Trophoblast cell (in vitro differentiated cells and primary cell): Measurements from ENCODE around the gene LCE5A.

Source experiments
- DNase-seq, 2 donors: peaks; one replicate each; pipeline ENCODE4 v3.0.0-alpha.2; 2016
- H2AFZ ChIP-seq: 2 replicates; pipeline ENCODE4 v1.6.1; 2013; ENCODE audit warnings: low read length, moderate library complexity, mild to moderate bottlenecking; ENCODE audit not compliant: insufficient read depth, poor library complexity
- H2AK5ac ChIP-seq: 2 replicates; pipeline ENCODE4 v1.6.1; 2013; ENCODE audit warnings: mild to moderate bottlenecking, low read length
- H2BK120ac ChIP-seq: 2 replicates; pipeline ENCODE4 v1.6.1; 2013; ENCODE audit warnings: low read length, mild to moderate bottlenecking, moderate library complexity; ENCODE audit not compliant: insufficient read depth, poor library complexity
- H2BK12ac ChIP-seq: 2 replicates; pipeline ENCODE4 v1.6.1; 2013; ENCODE audit warnings: mild to moderate bottlenecking, low read length, moderate library complexity
- H2BK5ac ChIP-seq: 2 replicates; pipeline ENCODE4 v1.6.1; 2013; ENCODE audit warnings: low read length, low read depth, moderate library complexity, mild to moderate bottlenecking; ENCODE audit not compliant: poor library complexity
- H3K14ac ChIP-seq: 2 replicates; pipeline ENCODE4 v1.6.1; 2013; ENCODE audit warnings: mild to moderate bottlenecking, low read length
- H3K18ac ChIP-seq: 2 replicates; pipeline ENCODE4 v1.6.1; 2013; ENCODE audit warnings: mild to moderate bottlenecking, low read length
- H3K23ac ChIP-seq: 2 replicates; pipeline ENCODE4 v1.6.1; 2013; ENCODE audit warnings: low read length
- H3K27ac ChIP-seq: 2 replicates; pipeline ENCODE4 v1.5.1; 2013; ENCODE audit warnings: low read depth, mild to moderate bottlenecking, inconsistent platforms, low read length, moderate library complexity
- H3K27me3 ChIP-seq: 2 replicates; pipeline ENCODE4 v1.6.1; 2013; ENCODE audit warnings: inconsistent platforms, mild to moderate bottlenecking, low read length, moderate library complexity; ENCODE audit not compliant: insufficient read depth
- H3K36me3 ChIP-seq, 2 experiments: 1 replicate in 1 of 2; 2 replicates in 1 of 2; pipeline ENCODE4 v1.6.1; 2013; ENCODE audit warnings: low read length in 2 of 2, mild to moderate bottlenecking in 2 of 2, moderate library complexity in 1 of 2; ENCODE audit not compliant: insufficient read depth in 2 of 2, control insufficient read depth in 1 of 2
- H3K4ac ChIP-seq: 2 replicates; pipeline ENCODE4 v1.6.1; 2013; ENCODE audit warnings: low read depth, mild to moderate bottlenecking, low read length, moderate library complexity
- H3K4me1 ChIP-seq, 2 experiments: 1 replicate in 1 of 2; 2 replicates in 1 of 2; pipeline ENCODE4 v1.6.1; 2013; ENCODE audit warnings: low read length in 2 of 2, mild to moderate bottlenecking in 2 of 2, moderate library complexity in 1 of 2; ENCODE audit not compliant: insufficient read depth in 2 of 2, control insufficient read depth in 1 of 2
- H3K4me2 ChIP-seq: 2 replicates; pipeline ENCODE4 v1.6.1; 2013; ENCODE audit warnings: inconsistent platforms, mild to moderate bottlenecking, low read length, moderate library complexity
- H3K4me3 ChIP-seq: 2 replicates; pipeline ENCODE4 v1.5.1; 2013; ENCODE audit warnings: mild to moderate bottlenecking, low read depth, low read length, inconsistent platforms
- H3K79me1 ChIP-seq: one replicate; pipeline ENCODE4 v1.6.1; 2013; ENCODE audit warnings: low read length
- H3K79me2 ChIP-seq: 2 replicates; pipeline ENCODE4 v1.6.1; 2013; ENCODE audit warnings: low read length, mild to moderate bottlenecking; ENCODE audit not compliant: control insufficient read depth, insufficient read depth, poor library complexity
- H3K9ac ChIP-seq: 2 replicates; pipeline ENCODE4 v1.6.1; 2013; ENCODE audit warnings: mild to moderate bottlenecking, low read length
- H3K9me3 ChIP-seq: 2 replicates; pipeline ENCODE4 v1.6.1; 2013; ENCODE audit warnings: low read depth, mild to moderate bottlenecking, control low read depth, inconsistent platforms, low read length; ENCODE audit not compliant: insufficient read depth
- H4K12ac ChIP-seq: 2 replicates; pipeline ENCODE4 v1.6.1; 2013; ENCODE audit warnings: low read depth, mild to moderate bottlenecking, low read length, moderate library complexity
- H4K8ac ChIP-seq: 2 replicates; pipeline ENCODE4 v1.6.1; 2013; ENCODE audit warnings: low read depth, mild to moderate bottlenecking, low read length, moderate library complexity
- H4K91ac ChIP-seq: one replicate; pipeline ENCODE4 v1.6.1; 2013; ENCODE audit warnings: low read depth, mild to moderate bottlenecking, low read length, moderate library complexity
- WGBS: extraction: QIAGEN DNeasy Blood & Tissue Kit; methylation state at CpG from one replicate; pipeline ENCODE4 v1.1.7; 2013; ENCODE audit warnings: missing lambda C conversion rate; ENCODE audit not compliant: insufficient read length, insufficient coverage; ENCODE audit errors: extremely low coverage; 5-methylcytosine and 5-hydroxymethylcytosine counted together

LCE5A gene

GRCh38 chr1:152525080-152525641 lies 14.6 kb downstream of the LCE5A start:
- Histone ChIP-seq H3K18ac (no peak overlapping the region), H3K4me1 (no peaks in the 10 kb centered on the region), H3K4me2 (no peak overlapping the region), H4K91ac (no peak overlapping the region), H4K12ac (no peak overlapping the region), H3K79me2 (no peaks in the 10 kb centered on the region), H3K79me1 (no peaks in the 10 kb centered on the region), H3K23ac (no peak overlapping the region), H3K27ac (no peak overlapping the region), H3K4ac (no peak overlapping the region), H3K9ac (no peak overlapping the region), H3K9me3 (peaks cover 2% of the 10 kb centered on the region), H4K8ac (no peak overlapping the region), H3K27me3 (no peaks in the 10 kb centered on the region), H3K36me3 (no peaks in the 10 kb centered on the region), H2BK12ac (no peak overlapping the region), H2AK5ac (no peak overlapping the region), H2BK5ac (no peak overlapping the region), H3K4me3 (no peak overlapping the region), H2AFZ (no peak overlapping the region), H3K14ac (no peak overlapping the region), H2BK120ac (no peak overlapping the region)
- DNase-seq: no peak
- WGBS: no CpG with 5 or more reads among the region's 1 CpG

DNA sequence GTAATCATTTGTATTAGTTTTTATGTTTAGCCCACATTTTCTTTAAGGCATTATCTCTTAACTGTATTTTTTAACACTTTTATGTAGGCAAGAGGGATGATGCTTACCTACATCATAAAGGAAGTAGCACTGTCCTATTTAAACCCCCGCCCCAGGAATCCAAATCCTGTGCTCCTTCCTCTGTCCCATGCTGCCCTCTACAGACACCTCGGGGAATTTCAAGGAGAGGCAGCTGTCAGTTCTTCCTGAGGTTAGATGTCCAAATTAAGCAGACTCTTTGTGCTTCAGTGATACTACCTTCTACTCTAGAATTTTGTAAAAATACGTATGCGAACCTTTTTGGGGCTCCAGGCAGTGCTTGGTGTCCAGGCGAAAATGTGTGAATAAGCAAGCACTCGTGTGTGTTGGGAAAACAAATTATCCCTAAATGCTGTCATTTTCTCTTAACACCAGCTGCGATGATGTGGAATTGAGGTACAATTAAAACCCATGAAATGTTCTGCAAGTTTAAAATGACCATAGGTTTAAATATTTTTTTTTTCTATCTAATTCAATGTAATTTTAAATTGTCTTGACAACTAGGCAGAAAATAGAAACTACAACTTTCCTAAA lies 22.8 kb downstream of the LCE5A start:
- Histone ChIP-seq H3K9ac (no peak overlapping the region), H2BK12ac (no peak overlapping the region), H4K8ac (no peak overlapping the region), H3K4me1 (no peaks in the 10 kb centered on the region), H2AFZ (no peak overlapping the region), H4K12ac (no peak overlapping the region), H3K27me3 (no peaks in the 10 kb centered on the region), H4K91ac (no peak overlapping the region), H2BK120ac (no peak overlapping the region), H3K27ac (no peak overlapping the region), H3K23ac (no peak overlapping the region), H3K14ac (no peak overlapping the region), H3K4ac (no peak overlapping the region), H3K9me3 (peaks cover 17% of the 10 kb centered on the region), H3K79me1 (no peaks in the 10 kb centered on the region), H2AK5ac (no peak overlapping the region), H3K4me2 (no peak overlapping the region), H2BK5ac (no peak overlapping the region), H3K18ac (no peak overlapping the region), H3K4me3 (no peak overlapping the region), H3K79me2 (no peaks in the 10 kb centered on the region), H3K36me3 (no peaks in the 10 kb centered on the region)
- peak; percentile 63 to 82 for DNase-seq
- WGBS: no CpG with 5 or more reads among the region's 7 CpGs

- Histone ChIP-seq H2BK12ac (no peak overlapping the region), H3K27ac (no peak overlapping the region), H3K9ac (no peak overlapping the region), H3K36me3 (no peaks in the 10 kb centered on the region), H2BK5ac (no peak overlapping the region), H2AFZ (no peak overlapping the region), H3K27me3 (no peaks in the 10 kb centered on the region), H3K4ac (no peak overlapping the region), H3K18ac (no peak overlapping the region), H3K79me1 (no peaks in the 10 kb centered on the region), H4K12ac (no peak overlapping the region), H3K4me3 (no peak overlapping the region), H3K14ac (no peak overlapping the region), H3K4me1 (no peaks in the 10 kb centered on the region), H2AK5ac (no peak overlapping the region), H3K79me2 (no peaks in the 10 kb centered on the region), H3K9me3 (peaks cover 19% of the 10 kb centered on the region), H4K91ac (no peak overlapping the region), H3K23ac (no peak overlapping the region), H3K4me2 (no peak overlapping the region), H2BK120ac (no peak overlapping the region), H4K8ac (no peak overlapping the region)
- DNase-seq: no peak
- no CpG with 5 or more reads among the region's 3 CpGs for WGBS
Measured at GRCh38 chr1:152535774-152536173, 25.2 kb downstream of the LCE5A start.

- Histone ChIP-seq H2BK5ac (no peak overlapping the region), H3K79me2 (no peaks in the 10 kb centered on the region), H4K8ac (no peak overlapping the region), H3K4me1 (no peaks in the 10 kb centered on the region), H3K79me1 (no peaks in the 10 kb centered on the region), H2AFZ (no peak overlapping the region), H3K14ac (no peak overlapping the region), H3K36me3 (no peaks in the 10 kb centered on the region), H4K12ac (no peak overlapping the region), H3K27me3 (no peaks in the 10 kb centered on the region), H2BK12ac (no peak overlapping the region), H3K4me2 (no peak overlapping the region), H4K91ac (no peak overlapping the region), H3K18ac (no peak overlapping the region), H3K23ac (no peak overlapping the region), H2BK120ac (no peak overlapping the region), H3K4me3 (no peak overlapping the region), H3K9me3 (peaks cover 19% of the 10 kb centered on the region), H3K9ac (no peak overlapping the region), H3K27ac (no peak overlapping the region), H3K4ac (no peak overlapping the region), H2AK5ac (no peak overlapping the region)
- no CpG with 5 or more reads among the region's 4 CpGs for WGBS
- no peak for DNase-seq
Measured at GRCh38 chr1:152537496-152537895, 26.9 kb downstream of the LCE5A start.
